Lower leg skin (tissue), 4 donors: Measurements from ENCODE around the gene MAGI2. TPM values are rescaled to one million over a fixed set of nuclear protein-coding genes. Genes with fewer than 3 reads are reported as not detected.

ENCODE experiments used
- DNase-seq, 2 donors: peaks; one replicate each; pipeline ENCODE4 v3.0.0-alpha.2; 2019; ENCODE audit warnings: low spot score in 2 of 2
- H3K4me3 ChIP-seq: fragments of 200-600 bp; sonication (generic); 2 replicates; pipeline ENCODE4 v1.5.1; 2017; ENCODE audit warnings: mild to moderate bottlenecking, low read depth; ENCODE audit not compliant: poor library complexity, severe bottlenecking
- POLR2A ChIP-seq, 2 donors: fragments of 450-650 bp; IDR thresholded peaks; one replicate each; pipeline ENCODE4 v1.6.1; 2016 to 2017; ENCODE audit warnings: antibody characterized with exemption in 2 of 2, mild to moderate bottlenecking in 1 of 2, moderate library complexity in 1 of 2
- WGBS, 2 donors: methylation state at CpG; one replicate each; pipeline ENCODE4 v1.1.5; 2018; 5-methylcytosine and 5-hydroxymethylcytosine counted together
- intact Hi-C: fragments of 100-400 bp; cut with DNase I; formaldehyde crosslinking; loops from one replicate; pipeline ENCODE4 v1.15.0; 2023; ENCODE audit warnings: low total_unique reads
- total RNA-seq, 4 donors: library from RNA; depleted of rRNA; stranded (reverse); fragments of >200 nt; gene quantifications; one replicate each; pipeline ENCODE4 v1.1.0, GENCODE V29; 2016
- TF ChIP-seq, protein P1 (sequence below), 3 donors: fragments of 450-650 bp; IDR thresholded peaks; one replicate each; pipeline ENCODE4 v1.5.1; 2016; ENCODE audit warnings: antibody characterized with exemption in 3 of 3, mild to moderate bottlenecking in 3 of 3, moderate library complexity in 2 of 3

The MAGI2 gene
- total RNA-seq, 4 donors from 2014 or later: 1.6 to 3.0 (median 2.1) TPM

DNA sequence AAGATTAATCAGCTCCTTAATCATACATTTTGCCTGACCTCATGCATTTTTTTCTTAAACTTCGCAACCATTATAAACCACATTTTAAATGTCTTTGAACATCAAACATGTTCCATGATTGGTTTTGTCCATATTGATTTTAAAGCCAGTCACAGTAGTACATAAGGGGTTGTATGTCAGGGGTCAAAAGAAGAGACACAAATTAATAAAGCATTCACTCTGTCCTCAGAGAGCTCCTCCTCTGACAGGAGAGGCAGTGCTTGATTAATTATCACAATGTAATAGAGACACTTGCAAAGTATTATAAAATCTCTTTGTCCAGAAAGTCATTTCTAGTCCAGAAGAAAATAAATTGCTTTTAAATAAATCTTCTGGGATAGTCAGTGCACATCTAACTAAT, 195.5 kb downstream of the MAGI2 start:
- no peak for DNase-seq
- no peak for TF ChIP-seq POLR2A (IDR thresholded peaks at IDR 0.05)
- TF ChIP-seq, protein P1, sequence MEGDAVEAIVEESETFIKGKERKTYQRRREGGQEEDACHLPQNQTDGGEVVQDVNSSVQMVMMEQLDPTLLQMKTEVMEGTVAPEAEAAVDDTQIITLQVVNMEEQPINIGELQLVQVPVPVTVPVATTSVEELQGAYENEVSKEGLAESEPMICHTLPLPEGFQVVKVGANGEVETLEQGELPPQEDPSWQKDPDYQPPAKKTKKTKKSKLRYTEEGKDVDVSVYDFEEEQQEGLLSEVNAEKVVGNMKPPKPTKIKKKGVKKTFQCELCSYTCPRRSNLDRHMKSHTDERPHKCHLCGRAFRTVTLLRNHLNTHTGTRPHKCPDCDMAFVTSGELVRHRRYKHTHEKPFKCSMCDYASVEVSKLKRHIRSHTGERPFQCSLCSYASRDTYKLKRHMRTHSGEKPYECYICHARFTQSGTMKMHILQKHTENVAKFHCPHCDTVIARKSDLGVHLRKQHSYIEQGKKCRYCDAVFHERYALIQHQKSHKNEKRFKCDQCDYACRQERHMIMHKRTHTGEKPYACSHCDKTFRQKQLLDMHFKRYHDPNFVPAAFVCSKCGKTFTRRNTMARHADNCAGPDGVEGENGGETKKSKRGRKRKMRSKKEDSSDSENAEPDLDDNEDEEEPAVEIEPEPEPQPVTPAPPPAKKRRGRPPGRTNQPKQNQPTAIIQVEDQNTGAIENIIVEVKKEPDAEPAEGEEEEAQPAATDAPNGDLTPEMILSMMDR (IDR thresholded peaks at IDR 0.05): no peak
- 78 to 79% methylated on average over 1 of the region's 1 CpG for WGBS, 2 donors
- H3K4me3 ChIP-seq: no peak overlapping the region
- intact Hi-C loops: no loop called here

DNA sequence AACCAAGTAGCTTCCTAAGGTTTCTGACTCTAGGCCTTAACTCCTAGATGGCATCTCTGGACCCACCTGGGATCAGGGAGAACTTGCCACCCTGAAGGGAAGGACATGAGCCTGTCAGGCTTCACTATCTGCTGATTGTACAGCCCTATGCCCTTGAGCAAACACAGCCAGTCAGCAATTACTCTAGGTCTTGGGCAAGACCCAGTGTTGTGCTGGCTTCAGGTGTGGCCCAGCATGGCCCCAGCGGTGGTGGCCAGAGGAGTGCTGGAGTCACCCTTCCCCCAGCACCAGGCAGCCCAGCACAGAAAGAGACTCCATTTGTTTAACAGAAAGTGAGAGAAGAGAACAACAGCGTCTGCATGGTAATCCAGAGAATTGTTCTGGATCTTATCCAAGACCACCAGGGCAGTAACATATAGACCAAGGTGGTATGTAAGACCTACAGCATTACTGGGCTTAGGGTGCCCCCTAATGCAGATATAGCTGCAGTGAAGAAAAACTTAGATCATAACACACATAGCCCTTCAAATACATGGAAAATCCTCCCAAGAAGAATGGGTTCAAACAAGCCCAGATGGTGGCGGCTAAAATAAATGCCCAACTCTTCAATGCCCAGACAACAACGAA, 207.7 kb downstream of the MAGI2 start:
- intact Hi-C loops: no loop called here
- TF ChIP-seq, protein P1 (IDR thresholded peaks at IDR 0.05): no peak
- no peak for TF ChIP-seq POLR2A (IDR thresholded peaks at IDR 0.05)
- no peak overlapping the region for H3K4me3 ChIP-seq
- WGBS, 2 donors: 65 to 72% methylated on average over 4 of the region's 4 CpGs
- DNase-seq: no peak

DNA sequence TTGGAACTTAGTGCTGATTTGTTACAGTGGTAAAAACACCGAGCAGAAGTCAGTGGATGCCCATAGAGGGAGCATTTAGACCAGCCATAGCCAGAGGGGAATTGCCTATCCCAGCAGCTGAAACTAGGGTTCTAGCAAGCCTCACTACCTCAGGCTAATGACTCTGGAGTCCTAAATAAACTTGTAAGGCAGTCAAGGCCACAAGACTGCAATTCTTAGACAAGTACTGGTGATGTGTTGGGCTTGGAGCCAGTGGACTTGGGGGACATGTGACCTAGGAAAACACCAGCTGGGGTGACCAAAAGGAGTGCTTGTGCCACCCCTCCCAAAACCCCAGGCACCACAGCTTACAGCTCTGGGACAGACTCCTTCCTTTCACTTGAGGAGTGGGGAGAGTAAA, 209.0 kb downstream of the MAGI2 start:
- WGBS, 2 donors: 76 to 100% methylated on average over 1 of the region's 1 CpG
- intact Hi-C loops: no loop called here
- TF ChIP-seq POLR2A (IDR thresholded peaks at IDR 0.05): no peak
- TF ChIP-seq, protein P1 (IDR thresholded peaks at IDR 0.05): no peak
- no peak for DNase-seq
- no peak overlapping the region for H3K4me3 ChIP-seq

DNA sequence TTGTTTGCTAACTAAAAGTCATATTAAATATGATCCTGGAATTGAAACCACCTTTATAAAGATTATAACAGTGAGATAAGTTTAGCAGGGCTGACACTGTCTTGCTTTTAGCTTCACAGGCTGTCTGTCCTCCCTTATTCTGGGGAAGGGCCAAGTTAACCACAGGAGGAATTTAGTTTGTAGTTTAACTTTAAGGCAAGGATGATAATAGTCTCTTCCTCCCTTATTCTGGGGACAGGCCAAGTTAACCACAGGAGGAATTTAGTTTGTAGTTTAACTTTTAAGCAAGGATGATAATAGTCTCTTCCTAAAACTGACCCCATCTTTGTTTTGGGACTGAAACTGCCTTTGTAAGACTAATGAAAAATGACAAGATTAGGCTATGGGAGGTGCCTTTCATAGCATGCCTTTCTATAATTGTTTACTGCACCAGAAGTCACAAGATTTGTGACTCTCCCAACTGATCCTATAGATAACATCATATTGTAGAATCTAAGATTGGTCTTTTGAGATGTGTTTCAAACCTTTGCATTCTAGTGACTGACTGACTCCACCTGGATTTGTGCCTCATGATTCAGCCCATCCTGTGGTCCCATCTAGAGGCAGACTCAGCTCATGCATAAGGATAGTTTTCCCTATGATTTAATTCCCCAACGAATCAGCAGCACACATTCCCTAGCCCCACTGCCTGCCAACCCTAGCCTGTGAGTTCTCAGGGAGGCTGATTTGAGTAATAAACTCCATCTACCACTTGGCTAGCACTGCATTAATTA, 212.0 kb downstream of the MAGI2 start:
- TF ChIP-seq POLR2A (IDR thresholded peaks at IDR 0.05): no peak
- TF ChIP-seq, protein P1 (IDR thresholded peaks at IDR 0.05): no peak
- intact Hi-C loops: no loop called here
- WGBS, 2 donors: 69 to 89% methylated on average over 1 of the region's 1 CpG
- DNase-seq: no peak
- no peak overlapping the region for H3K4me3 ChIP-seq

DNA sequence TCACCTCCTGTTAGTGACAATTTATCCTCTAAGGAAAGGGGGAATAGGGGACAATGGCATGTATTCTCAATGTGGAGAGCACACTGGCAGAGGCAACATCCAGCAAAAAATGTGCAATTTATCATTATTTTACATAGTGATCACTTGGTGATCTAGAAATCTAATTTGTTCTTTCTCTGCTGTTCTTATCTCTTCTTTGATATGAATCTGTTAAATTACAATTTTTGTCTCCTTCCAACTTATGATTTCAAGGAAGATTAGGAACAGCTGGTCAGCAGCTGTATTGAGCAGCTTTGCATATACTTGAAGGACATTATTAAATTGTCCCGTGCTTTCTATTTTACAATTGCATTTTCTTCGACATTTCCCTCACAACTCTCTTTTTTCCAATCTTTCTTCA, 213.1 kb downstream of the MAGI2 start:
- 55 to 75% methylated on average over 2 of the region's 2 CpGs for WGBS, 2 donors
- TF ChIP-seq, protein P1 (IDR thresholded peaks at IDR 0.05): no peak
- no peak for TF ChIP-seq POLR2A (IDR thresholded peaks at IDR 0.05)
- H3K4me3 ChIP-seq: no peak overlapping the region

More for the DNA sequence above, 213.1 kb downstream of the MAGI2 start:
- DNase-seq: no peak
- intact Hi-C loops: no loop called here
